Mesodermal cell (in vitro differentiated cells): ENCODE measurements around the gene ISLR.
A peak's percentile ranks its signal among the peaks of the same experiment; 100 is the strongest.

Experiments
- H3K27ac ChIP-seq: 2 replicates; pipeline ENCODE4 v1.7.0; 2013; ENCODE audit warnings: mild to moderate bottlenecking, low read depth, low read length, moderate library complexity; ENCODE audit not compliant: severe bottlenecking
- H3K36me3 ChIP-seq: 2 replicates; pipeline ENCODE4 v1.7.1; 2013; ENCODE audit warnings: mild to moderate bottlenecking, low read length, moderate library complexity; ENCODE audit not compliant: control insufficient read depth, insufficient read depth
- H3K4me1 ChIP-seq: one replicate; pipeline ENCODE4 v1.7.1; 2013; ENCODE audit warnings: mild to moderate bottlenecking, low read length; ENCODE audit not compliant: insufficient read depth, control insufficient read depth, poor library complexity, severe bottlenecking
- H3K4me3 ChIP-seq: 2 replicates; pipeline ENCODE4 v1.7.0; 2013; ENCODE audit warnings: low read length, control low read depth, mild to moderate bottlenecking; ENCODE audit not compliant: insufficient read depth, poor library complexity, severe bottlenecking; ENCODE audit errors: extremely low read depth
- H3K9me3 ChIP-seq: 2 replicates; pipeline ENCODE4 v1.7.1; 2013; ENCODE audit warnings: mild to moderate bottlenecking, low read length, moderate library complexity; ENCODE audit not compliant: control insufficient read depth
- WGBS, 2 experiments: methylation state at CpG; one replicate each; pipeline ENCODE4 v1.1.5; 2013; ENCODE audit warnings: missing lambda C conversion rate in 2 of 2; ENCODE audit not compliant: insufficient coverage in 2 of 2; 5-methylcytosine and 5-hydroxymethylcytosine counted together

The ISLR gene

DNA sequence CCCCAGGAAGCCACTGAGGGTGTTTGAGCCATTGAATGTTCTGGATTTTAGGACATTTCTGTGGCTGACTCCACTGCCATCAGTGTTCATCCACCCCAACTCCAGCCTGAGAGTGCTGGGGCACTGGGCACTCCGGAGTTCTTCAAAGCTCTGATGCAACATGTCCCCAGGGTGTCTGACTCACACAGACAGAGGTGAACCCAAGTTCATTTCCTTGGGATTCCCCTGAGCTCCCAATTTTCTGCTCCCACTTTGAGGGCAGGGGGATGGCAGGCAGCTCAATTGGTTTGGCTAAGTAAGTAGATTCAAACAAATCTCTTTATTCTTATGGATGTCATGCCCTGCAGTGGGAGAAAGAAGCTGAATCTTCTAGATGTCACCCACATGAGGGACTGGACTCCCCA, 26.9 kb downstream of the ISLR start:
- Histone ChIP-seq H3K9me3 (no peaks in the 10 kb centered on the region), H3K4me3 (no peak overlapping the region), H3K27ac (no peak overlapping the region), H3K36me3 (peaks cover 6% of the 10 kb centered on the region), H3K4me1 (peaks cover 46% of the 10 kb centered on the region)
- WGBS, 2 experiments: no CpG with 5 or more reads among the region's 1 CpG

DNA sequence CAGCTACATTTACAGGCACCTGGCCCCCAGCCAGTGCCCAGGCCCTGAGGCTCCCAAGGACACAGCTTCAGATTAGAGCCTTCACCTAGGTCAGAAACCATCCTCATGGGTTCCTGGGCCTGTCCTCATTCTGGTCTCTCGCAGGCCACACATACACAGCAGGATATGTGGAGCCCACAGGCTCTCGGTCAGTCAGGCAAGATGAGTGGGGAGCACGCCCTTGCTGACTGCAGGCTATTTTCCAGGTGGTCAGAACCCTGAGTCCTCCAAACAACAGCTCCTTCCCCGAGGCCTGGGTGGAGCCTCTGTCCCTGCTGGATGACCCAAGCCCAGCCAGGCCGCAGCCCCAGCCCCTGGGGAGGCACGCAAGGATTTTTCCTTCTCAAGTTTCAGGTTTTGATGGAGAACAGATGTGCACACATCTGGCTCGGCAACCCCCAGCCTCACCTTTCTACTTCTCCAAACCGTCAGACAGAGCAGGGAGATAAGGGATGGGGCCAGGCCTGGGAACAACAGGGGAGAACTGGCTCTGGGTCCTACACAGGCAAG, 27.4 kb downstream of the ISLR start:
- no peak overlapping the region for H3K27ac ChIP-seq
- peak overlapping the region; percentile 29 for H3K4me3 ChIP-seq
- H3K9me3 ChIP-seq: no peaks in the 10 kb centered on the region
- WGBS, 2 experiments: 81 to 83% methylated on average over 5 to 6 of the region's 8 CpGs
- H3K36me3 ChIP-seq: peaks cover 6% of the 10 kb centered on the region
- H3K4me1 ChIP-seq: peaks cover 46% of the 10 kb centered on the region

DNA sequence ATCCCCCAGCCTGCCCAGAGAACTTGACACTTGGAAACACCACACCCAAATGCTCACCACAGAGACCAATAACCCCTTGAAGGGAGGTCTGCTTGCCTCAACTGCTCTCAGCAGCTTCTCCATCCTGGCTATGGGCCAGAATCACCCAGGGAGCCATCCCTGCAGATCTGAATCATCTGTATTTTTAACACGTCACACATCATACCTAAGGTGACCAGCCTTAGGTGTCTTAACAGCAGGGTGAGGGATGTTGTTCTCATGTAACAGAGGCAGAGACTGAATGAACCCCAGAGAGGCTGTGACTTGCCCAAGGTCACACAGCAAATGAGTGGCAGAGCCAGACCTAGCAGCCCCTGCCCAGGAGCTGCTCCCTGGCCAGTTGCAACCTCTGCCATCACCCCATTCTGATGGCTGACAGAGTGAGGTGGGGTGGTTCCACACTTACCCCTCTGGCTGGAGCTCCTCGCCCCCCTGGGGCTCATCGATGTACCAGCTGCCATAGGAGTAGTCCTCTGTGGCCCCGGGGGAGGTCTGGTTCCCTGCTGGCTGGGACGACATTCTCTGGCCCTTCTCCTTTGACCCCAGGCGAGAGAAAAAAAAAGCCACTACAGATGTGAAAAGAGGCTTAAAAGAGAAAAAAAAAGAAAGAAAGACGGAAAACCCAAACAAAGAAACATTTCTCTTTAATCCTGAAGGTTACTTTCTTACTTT, 28.4 kb downstream of the ISLR start:
- peak overlapping the region; percentile 29 for H3K4me3 ChIP-seq
- no peaks in the 10 kb centered on the region for H3K9me3 ChIP-seq
- peaks cover 39% of the 10 kb centered on the region for H3K4me1 ChIP-seq
- peaks cover 5% of the 10 kb centered on the region for H3K36me3 ChIP-seq
- peak overlapping the region; percentile 83 for H3K27ac ChIP-seq
- WGBS, 2 experiments: 19% methylated on average over 3 of the region's 7 CpGs; no CpG with 5 or more reads in 1 of the 2 experiments

DNA sequence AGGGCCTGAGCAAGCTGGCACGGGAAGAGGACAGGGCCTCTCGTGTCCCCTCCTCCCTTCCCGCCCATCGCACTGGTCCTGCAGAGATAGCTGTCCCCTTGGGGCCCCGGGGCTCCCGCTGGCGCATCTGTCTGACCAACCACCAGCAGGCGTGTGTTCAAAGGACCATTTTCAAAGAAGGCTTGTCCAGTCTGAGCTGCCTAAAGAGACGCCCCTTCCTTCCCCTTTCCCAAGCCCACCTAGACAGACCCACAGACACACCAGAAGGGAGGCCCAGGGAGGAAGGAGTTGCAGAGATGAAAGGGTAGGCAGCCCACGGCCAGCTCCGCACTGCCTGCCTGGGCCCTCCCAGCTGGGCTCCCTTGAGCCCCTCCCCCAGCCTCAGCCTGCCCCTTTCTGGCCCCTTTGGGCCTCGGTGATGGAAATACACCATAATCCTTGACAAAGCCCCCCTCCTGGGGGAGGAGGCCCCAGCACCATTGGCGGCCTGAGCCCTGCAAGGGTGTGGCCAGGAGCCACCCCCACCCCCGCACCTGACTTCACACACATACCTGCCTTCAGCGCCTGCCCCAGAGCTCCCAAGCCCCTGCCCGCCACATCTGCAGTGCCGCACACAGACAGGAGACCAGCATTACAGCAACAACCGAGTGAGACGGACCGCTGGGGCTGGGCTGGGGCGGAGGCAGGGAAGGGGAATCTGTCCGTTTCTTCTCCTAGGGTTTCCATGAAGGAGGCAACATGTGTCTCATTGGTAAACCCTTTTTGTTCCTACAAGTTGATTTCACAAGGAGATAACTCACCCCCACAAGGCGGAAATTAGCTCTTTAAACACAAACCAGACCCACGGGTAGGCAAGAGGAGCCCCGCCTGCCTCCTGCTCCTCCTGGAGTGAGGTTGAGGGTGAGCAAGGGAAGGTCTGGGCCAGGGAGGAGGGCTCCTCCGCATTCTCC, 29.2 kb downstream of the ISLR start, which contains the start of gene STRA6:
Gene STRA6, minus strand, starts transcription at position 336 of the 950 bp plus-strand sequence. CDS start 520 bp downstream, outside the sequence.
- H3K4me3 ChIP-seq: peak within 1 kb of the TSS; percentile 29
- WGBS, 2 experiments: 0 to 3% methylated on average over 15 to 16 of the region's 26 CpGs

DNA sequence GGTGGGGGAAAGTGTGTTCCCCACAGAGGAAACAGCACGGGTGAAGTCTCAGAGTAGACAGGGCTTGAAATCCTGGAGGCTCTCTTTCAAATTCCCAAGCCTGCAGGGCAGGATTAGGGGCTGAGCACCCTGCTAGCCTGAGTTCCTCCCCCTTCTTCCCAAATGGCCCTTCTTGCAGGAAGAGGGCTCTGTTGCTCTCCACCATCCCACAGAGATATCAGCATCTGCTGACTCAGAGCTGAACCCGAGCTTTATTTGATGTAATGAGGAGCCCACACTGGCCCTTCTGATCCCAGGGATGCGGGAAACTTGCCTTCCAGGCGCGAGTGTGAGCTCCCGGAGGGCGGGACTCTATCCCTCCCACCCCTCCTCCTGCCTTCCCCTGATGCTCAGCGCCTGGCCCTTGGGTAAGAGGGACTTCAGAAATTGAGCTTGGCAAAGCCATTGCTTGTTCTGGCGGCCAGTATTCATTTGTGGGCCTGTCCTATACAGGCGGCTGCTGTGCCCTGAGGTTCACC, 30.5 kb downstream of the ISLR start:
- peaks cover 45% of the 10 kb centered on the region for H3K4me1 ChIP-seq
- 13 to 18% methylated on average over 7 to 10 of the region's 10 CpGs for WGBS, 2 experiments
- no peaks in the 10 kb centered on the region for H3K9me3 ChIP-seq
- H3K36me3 ChIP-seq: no peaks in the 10 kb centered on the region
- H3K27ac ChIP-seq: peak overlapping the region; percentile 83
- H3K4me3 ChIP-seq: peak overlapping the region; percentile 29

More for the DNA sequence above, 29.2 kb downstream of the ISLR start, which contains the start of gene STRA6:
- no peaks in the 10 kb centered on the region for H3K36me3 ChIP-seq
- peaks cover 39% of the 10 kb centered on the region for H3K4me1 ChIP-seq
- no peaks in the 10 kb centered on the region for H3K9me3 ChIP-seq
- H3K27ac ChIP-seq: peak within 1 kb of the TSS; percentile 83

DNA sequence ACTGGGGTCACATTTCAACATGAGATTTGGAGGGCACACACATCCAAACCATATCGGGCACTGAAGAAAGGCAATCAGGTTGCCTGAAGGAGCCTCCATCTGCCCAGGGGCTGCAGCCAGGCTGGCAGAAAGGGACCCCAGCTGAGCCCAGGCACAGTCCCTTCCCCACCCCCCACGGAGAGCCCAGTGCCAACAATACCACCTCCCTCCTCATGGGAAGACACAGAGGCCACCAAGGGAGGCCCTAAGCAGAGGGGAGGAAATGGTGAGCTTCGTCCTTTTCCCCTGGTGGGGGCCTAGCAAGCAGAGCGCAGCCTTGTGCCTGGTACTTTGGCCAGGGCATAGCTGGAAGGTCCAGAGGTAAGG, 32.1 kb downstream of the ISLR start:
- Histone ChIP-seq H3K4me1 (peaks cover 56% of the 10 kb centered on the region), H3K27ac (no peak overlapping the region), H3K4me3 (no peak overlapping the region), H3K36me3 (no peaks in the 10 kb centered on the region), H3K9me3 (no peaks in the 10 kb centered on the region)
- 86 to 97% methylated on average over 1 to 3 of the region's 4 CpGs for WGBS, 2 experiments

DNA sequence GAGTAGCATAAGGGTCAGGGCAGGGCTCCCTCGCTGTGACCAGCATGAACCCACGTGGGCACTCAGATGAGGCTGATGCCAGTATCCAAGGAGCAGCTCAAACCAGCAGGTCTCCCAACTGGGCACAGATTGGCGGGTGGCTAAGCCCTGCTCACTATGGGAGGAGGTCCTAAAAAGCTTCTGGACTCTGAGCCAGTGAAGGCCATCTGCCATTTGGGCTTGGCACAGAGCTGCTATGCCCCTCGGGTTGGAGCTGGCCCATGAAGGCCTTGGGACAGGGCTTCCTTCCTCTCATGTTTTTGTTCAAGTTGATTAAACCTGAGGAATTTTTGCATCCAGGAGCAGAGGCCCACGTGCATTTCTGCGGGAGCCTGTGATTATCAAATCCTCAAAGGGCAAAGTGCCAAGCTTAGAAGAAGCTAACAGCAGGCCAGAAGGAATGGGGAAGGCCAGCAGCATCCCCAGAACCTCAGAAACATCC, 33.3 kb downstream of the ISLR start:
- H3K36me3 ChIP-seq: no peaks in the 10 kb centered on the region
- H3K27ac ChIP-seq: no peak overlapping the region
- no peaks in the 10 kb centered on the region for H3K9me3 ChIP-seq
- WGBS, 2 experiments: 88 to 90% methylated on average over 6 of the region's 6 CpGs
- H3K4me3 ChIP-seq: no peak overlapping the region
- peaks cover 47% of the 10 kb centered on the region for H3K4me1 ChIP-seq

DNA sequence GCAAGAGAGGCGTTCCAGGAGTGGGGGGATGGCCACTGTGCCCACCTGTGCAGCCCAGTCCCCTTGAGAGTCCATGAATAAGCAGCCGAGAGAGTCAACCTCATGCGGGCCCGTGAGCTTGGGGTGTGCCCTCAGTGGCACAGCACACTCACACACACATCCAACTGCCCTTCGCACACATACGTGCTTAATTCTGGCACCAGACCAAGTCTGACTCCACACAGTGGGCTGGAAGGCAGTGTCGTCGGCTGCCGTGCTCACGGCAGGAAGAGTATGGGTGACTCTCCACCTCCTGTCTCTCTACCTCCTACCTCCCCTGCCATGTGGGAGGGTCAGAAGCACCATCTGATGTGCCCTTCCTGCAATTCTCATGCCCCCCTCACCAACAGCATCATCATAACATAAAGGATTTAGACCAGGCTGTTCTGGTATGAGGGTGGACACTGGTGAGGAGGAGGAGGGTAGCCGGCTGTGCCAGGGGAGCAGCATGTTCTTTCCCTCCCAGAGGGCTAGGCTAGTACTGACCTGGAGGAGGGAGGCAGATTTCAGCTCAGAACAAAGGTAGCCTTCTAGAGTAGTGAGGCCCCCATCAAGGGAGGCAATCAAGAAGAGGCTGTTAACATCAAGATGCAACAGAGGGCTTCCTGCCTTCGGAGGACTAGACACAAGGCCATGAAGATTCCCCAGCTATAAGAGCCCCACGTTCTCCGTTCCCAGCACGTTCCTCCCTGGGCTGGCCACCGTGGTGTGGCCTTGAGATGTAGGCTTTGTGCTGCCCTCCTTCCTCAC, 34.3 kb downstream of the ISLR start:
- 95 to 96% methylated on average over 13 to 14 of the region's 16 CpGs for WGBS, 2 experiments
- Histone ChIP-seq H3K9me3 (no peaks in the 10 kb centered on the region), H3K4me1 (peaks cover 49% of the 10 kb centered on the region), H3K4me3 (no peak overlapping the region), H3K36me3 (no peaks in the 10 kb centered on the region), H3K27ac (no peak overlapping the region)

DNA sequence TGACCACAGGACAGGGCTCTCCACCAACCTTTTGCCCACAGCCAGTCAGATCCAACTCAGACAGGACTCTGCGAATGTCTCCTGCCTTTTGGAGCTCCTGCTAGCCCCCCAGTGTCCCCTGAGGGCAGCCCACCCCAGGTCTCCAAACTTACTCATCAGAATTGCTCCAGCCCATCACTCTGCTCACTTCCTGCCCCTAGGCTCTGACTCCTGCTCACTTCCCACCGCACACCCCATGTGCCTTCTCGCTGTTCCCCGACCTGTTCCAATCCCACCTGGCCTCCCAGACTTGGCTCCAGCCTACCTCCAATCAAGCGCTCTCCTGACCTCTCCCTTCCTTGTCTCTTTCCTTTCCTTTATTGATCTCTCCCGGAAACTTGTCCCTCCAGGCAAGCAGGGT, 35.0 kb downstream of the ISLR start:
- 50 to 54% methylated on average over 3 to 5 of the region's 6 CpGs for WGBS, 2 experiments
- Histone ChIP-seq H3K27ac (peak overlapping the region; percentile 66), H3K4me3 (no peak overlapping the region), H3K36me3 (no peaks in the 10 kb centered on the region), H3K4me1 (peaks cover 51% of the 10 kb centered on the region), H3K9me3 (no peaks in the 10 kb centered on the region)
